ENCODE results near the gene DHH.

The DHH gene

DNA sequence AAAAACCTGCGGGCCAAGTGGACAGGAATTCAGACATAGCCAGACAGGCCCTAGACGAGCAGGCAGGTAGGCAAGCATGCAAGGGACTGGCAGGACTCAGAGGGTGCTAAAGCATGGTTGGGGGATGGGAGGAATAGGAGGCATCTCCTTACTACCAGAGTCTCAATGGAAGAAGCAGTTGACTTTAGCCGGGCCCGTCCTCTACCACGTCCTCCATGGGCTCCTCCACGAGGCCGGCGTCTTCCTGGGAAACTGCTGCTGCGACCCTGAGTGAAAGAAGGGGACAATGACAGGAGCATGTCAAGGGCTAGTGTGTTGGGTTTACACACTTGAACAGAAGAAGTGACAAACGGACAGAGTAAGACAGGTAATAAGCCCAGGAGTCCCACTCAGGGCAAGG, 45.6 kb downstream of the DHH start:
- no peak for DNase-seq

- no peak for DNase-seq
Observed at GRCh38 chr12:49046129-49046895, 48.3 kb downstream of the DHH start.

- no peak for DNase-seq
Observed at GRCh38 chr12:49044660-49045059, 49.9 kb downstream of the DHH start.

DNA sequence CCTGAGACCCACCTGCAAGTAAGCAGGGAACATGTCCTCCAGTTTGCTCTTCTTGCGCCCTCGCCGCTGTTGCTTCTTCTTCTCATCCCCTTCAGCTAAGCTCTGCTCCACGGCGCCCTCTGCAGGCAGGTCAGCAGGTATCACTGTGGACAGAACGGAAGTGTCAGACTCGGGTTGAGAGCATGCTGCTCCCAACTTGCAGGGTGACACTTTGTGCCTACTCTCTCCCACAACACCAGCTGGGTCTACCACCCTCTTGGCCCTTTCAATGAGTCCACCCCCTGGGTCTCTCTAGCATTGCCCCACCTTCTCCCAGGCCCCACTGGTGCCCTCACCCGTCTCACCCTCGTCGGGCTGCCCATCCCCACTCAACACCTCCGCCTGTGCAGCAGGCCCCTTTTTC, 50.7 kb downstream of the DHH start:
- peak; percentile 70 to 78 for DNase-seq

- no peak for DNase-seq
Observed at GRCh38 chr12:49043241-49043640, 51.4 kb downstream of the DHH start.

DNA sequence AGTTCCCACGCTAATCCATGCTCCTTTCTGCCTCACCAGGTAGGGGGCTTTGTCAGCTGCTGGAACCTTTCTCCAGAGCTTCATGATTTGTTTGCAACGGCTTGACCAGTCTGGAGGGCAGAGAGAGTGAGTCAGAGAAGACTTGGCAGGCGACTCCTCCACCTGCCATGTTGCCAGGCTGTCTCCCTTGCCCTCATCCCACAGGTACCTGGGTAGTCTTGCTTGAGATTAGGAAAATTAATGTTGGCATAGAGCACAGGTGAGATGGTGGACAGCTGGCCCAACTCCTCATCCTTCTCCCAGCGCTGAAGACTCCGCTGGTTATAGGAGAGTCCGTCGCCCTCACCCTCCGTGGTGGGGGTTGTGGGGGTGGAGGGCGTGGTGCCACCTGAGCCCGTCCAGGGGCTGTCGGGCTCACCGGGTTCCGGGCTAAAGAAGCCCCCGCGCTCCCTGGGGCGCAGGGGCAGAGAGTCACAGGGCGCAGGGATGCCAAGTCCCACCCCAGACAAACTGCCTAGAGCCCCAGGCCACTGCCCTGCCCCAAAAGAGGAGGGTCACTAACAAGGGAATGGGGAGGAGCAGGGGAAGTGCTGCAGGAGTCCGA, 52.6 kb downstream of the DHH start:
- no peak for DNase-seq

GRCh38 chr12:49041036-49041880, 53.3 kb downstream of the DHH start:
- no peak for DNase-seq

- DNase-seq: no peak
Observed at GRCh38 chr12:49040364-49040855, 54.2 kb downstream of the DHH start.

GRCh38 chr12:49039421-49040363, 54.9 kb downstream of the DHH start:
- no peak for DNase-seq

- no peak for DNase-seq
Observed at GRCh38 chr12:49038291-49038955, 56.2 kb downstream of the DHH start.

DNA sequence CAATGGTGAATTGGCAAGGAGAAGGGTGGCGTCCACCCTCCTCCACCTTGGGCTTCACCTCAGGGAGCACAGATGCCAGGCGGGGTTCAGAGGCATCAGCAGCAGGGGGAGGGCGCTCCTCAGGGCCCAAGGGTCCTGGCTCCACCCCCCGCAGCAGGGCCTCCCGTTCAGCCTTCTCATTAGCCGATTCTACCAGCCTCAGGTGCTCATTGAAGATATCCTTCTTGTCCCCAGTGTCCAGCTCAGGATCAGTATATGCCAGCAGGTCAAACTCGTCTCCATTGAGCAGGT, 56.7 kb downstream of the DHH start:
- DNase-seq: no peak

DNA sequence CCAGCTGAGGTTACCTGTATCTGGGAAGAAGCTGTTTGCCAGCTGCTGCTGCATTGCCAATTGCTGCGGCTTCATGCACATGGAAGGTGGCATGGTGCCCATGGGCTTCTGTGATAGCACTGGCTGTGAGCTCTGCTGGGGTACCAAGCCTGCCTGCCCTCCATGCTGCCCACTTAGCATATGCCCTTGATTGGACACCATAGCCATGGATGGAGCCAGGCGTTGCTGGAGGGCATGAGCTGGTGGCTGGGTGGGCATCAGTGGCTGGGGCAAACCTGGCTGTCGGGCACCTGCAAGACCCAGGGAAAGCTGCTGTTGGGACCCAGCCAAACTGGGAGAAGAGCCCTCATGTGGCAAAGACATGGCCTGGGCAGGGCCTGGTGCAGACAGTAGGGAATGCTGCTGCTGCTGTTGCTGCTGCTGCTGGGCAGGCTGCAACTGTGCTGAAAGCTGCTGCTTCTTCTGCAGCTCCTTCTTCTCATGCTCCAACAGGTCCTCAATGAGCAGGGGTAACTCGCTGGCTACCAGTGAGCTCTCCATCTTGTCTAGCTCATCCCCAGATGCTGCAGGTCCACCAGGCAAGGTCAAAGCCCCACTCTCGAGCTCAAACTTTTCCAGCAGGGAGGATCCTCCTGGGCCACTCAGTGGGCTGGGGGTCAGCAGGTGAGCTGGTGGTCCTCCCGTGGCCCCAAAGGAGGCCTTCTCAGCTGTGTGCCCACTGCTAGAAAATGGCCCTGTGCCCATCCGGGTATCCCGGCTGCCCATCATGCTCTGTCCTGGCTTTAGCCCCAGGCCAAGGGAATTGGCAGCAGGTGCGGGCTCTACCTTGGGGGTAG, 57.3 kb downstream of the DHH start:
- no peak for DNase-seq
